Measurements from ENCODE around the gene COPS4. TPM values are rescaled to one million over a fixed set of nuclear protein-coding genes. Genes with fewer than 3 reads are reported as not detected.
"Not testable (repeated sequence)": the region's sequence is repeated elsewhere in the genome, so short reads cannot be mapped to it uniquely, and the experiment has no call there.

Gene COPS4
- total RNA-seq, 1 experiment from 2014 or later: 21.0 TPM

- peaks cover 17% of the 10 kb centered on the region for H3K36me3 Mint-ChIP-seq (ENCODE audit: insufficient read depth, unreplicated experiment)
- no peak overlapping the region for H3K27ac Mint-ChIP-seq (ENCODE audit: unreplicated experiment)
- CTCF ChIA-PET: interaction anchor here (0.6 to 1.5 kb wide), 9 partner anchors 13 to 171 kb away, joined by 3 to 11 read pairs (median 4); partner anchors contain the start of gene COPS4
- H3K27me3 Mint-ChIP-seq (ENCODE audit: unreplicated experiment): no peaks in the 10 kb centered on the region
- no peaks in the 10 kb centered on the region for H3K9me3 Mint-ChIP-seq (ENCODE audit: low read depth, unreplicated experiment)
- H3K4me1 Mint-ChIP-seq (ENCODE audit: low read depth, unreplicated experiment): peaks cover 21% of the 10 kb centered on the region
- TF ChIP-seq, protein P1, sequence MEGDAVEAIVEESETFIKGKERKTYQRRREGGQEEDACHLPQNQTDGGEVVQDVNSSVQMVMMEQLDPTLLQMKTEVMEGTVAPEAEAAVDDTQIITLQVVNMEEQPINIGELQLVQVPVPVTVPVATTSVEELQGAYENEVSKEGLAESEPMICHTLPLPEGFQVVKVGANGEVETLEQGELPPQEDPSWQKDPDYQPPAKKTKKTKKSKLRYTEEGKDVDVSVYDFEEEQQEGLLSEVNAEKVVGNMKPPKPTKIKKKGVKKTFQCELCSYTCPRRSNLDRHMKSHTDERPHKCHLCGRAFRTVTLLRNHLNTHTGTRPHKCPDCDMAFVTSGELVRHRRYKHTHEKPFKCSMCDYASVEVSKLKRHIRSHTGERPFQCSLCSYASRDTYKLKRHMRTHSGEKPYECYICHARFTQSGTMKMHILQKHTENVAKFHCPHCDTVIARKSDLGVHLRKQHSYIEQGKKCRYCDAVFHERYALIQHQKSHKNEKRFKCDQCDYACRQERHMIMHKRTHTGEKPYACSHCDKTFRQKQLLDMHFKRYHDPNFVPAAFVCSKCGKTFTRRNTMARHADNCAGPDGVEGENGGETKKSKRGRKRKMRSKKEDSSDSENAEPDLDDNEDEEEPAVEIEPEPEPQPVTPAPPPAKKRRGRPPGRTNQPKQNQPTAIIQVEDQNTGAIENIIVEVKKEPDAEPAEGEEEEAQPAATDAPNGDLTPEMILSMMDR (IDR thresholded peaks at IDR 0.05; ENCODE audit: unreplicated experiment): no peak
- H3K4me3 Mint-ChIP-seq (ENCODE audit: low read depth, unreplicated experiment): no peak overlapping the region
- intact Hi-C loops (cut with micrococcal nuclease; ENCODE audit: unreplicated experiment): loop anchor here (5.0 kb wide), 1 partner anchor 146 kb away; no protein-coding TSS in a partner anchor
- no peak for DNase-seq
- no TSS peak for BruUV-seq (replicated peaks)
These were observed 76.2 kb downstream of the COPS4 start for GRCh38 chr4:83110970-83111750.

DNA sequence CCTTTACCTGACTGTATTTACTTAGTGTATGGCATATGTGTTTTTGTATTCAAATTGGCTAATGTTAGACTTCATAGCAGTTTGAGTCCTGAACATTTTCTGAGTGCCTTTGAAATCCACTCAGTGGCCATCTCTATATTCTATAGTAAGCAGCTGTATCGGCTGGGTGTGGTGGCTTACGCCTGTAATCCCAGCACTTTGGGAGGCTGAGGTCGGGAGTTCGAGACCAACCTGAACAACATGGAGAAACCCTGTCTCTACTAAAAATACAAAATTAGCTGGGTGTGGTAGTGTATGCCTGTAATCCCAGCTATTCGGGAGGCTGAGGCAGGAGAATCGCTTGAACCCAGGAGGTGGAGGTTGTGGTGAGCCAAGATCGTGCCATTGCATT, 76.8 kb downstream of the COPS4 start:
- Mint-ChIP-seq H3K36me3 (ENCODE audit: insufficient read depth, unreplicated experiment) (peaks cover 17% of the 10 kb centered on the region), H3K4me1 (ENCODE audit: low read depth, unreplicated experiment) (peaks cover 21% of the 10 kb centered on the region)
- DNase-seq; BruUV-seq (replicated peaks); H3K27ac Mint-ChIP-seq (ENCODE audit: unreplicated experiment); H3K9me3 Mint-ChIP-seq (ENCODE audit: low read depth, unreplicated experiment); H3K27me3 Mint-ChIP-seq (ENCODE audit: unreplicated experiment); H3K4me3 Mint-ChIP-seq (ENCODE audit: low read depth, unreplicated experiment): not testable (repeated sequence)
- CTCF ChIA-PET: interaction anchor here (0.6 to 0.8 kb wide), 2 partner anchors 12 to 145 kb away, joined by 3 to 4 read pairs; no protein-coding TSS in a partner anchor
- intact Hi-C loops (cut with micrococcal nuclease; ENCODE audit: unreplicated experiment): loop anchor here (5.0 kb wide), 1 partner anchor 146 kb away; no protein-coding TSS in a partner anchor

- CTCF ChIA-PET: interaction anchor here (0.8 to 1.1 kb wide), 2 partner anchors 38 to 50 kb away, joined by 3 read pairs; no protein-coding TSS in a partner anchor
- H3K9me3 Mint-ChIP-seq (ENCODE audit: low read depth, unreplicated experiment): no peaks in the 10 kb centered on the region
- H3K27ac Mint-ChIP-seq (ENCODE audit: unreplicated experiment): no peak overlapping the region
- BruUV-seq (replicated peaks): no TSS peak
- no peak overlapping the region for H3K4me3 Mint-ChIP-seq (ENCODE audit: low read depth, unreplicated experiment)
- H3K36me3 Mint-ChIP-seq (ENCODE audit: insufficient read depth, unreplicated experiment): peaks cover 17% of the 10 kb centered on the region
- TF ChIP-seq, protein P1 (IDR thresholded peaks at IDR 0.05; ENCODE audit: unreplicated experiment): no peak
- no peak for DNase-seq
- no peaks in the 10 kb centered on the region for H3K27me3 Mint-ChIP-seq (ENCODE audit: unreplicated experiment)
- peaks cover 21% of the 10 kb centered on the region for H3K4me1 Mint-ChIP-seq (ENCODE audit: low read depth, unreplicated experiment)
- intact Hi-C loops (cut with micrococcal nuclease; ENCODE audit: unreplicated experiment): loop anchor here (5.0 kb wide), 1 partner anchor 145 kb away; no protein-coding TSS in a partner anchor
These were observed 77.2 kb downstream of the COPS4 start for GRCh38 chr4:83112231-83112630.

GRCh38 chr4:83112678-83113428, 77.9 kb downstream of the COPS4 start:
- Mint-ChIP-seq H3K4me3 (ENCODE audit: low read depth, unreplicated experiment) (peak overlapping the region; percentile 50), H3K27me3 (ENCODE audit: unreplicated experiment) (no peaks in the 10 kb centered on the region), H3K36me3 (ENCODE audit: insufficient read depth, unreplicated experiment) (peaks cover 17% of the 10 kb centered on the region), H3K9me3 (ENCODE audit: low read depth, unreplicated experiment) (no peaks in the 10 kb centered on the region), H3K4me1 (ENCODE audit: low read depth, unreplicated experiment) (peaks cover 21% of the 10 kb centered on the region), H3K27ac (ENCODE audit: unreplicated experiment) (peak overlapping the region; percentile 30)
- DNase-seq: no peak
- no TSS peak for BruUV-seq (replicated peaks)
- TF ChIP-seq, protein P1 (IDR thresholded peaks at IDR 0.05; ENCODE audit: unreplicated experiment): no peak
- CTCF ChIA-PET: interaction anchor here (0.8 to 1.1 kb wide), 2 partner anchors 37 to 50 kb away, joined by 3 read pairs; no protein-coding TSS in a partner anchor
- intact Hi-C loops (cut with micrococcal nuclease; ENCODE audit: unreplicated experiment): loop anchor here (5.0 kb wide), 1 partner anchor 144 kb away; no protein-coding TSS in a partner anchor
